CD4-positive, alpha-beta T cell treated with Interleukin-6 for 4 hours (primary cell): ENCODE results near the gene CHD2.
A peak's percentile ranks its signal among the peaks of the same experiment; 100 is the strongest.
"Not testable (repeated sequence)": the region's sequence is repeated elsewhere in the genome, so short reads cannot be mapped to it uniquely, and the experiment has no call there.

Source experiments
- DNase-seq: peaks from one replicate; pipeline ENCODE4 v3.0.0-alpha.2; 2020; ENCODE audit warnings: mixed read lengths

The CHD2 gene

DNA sequence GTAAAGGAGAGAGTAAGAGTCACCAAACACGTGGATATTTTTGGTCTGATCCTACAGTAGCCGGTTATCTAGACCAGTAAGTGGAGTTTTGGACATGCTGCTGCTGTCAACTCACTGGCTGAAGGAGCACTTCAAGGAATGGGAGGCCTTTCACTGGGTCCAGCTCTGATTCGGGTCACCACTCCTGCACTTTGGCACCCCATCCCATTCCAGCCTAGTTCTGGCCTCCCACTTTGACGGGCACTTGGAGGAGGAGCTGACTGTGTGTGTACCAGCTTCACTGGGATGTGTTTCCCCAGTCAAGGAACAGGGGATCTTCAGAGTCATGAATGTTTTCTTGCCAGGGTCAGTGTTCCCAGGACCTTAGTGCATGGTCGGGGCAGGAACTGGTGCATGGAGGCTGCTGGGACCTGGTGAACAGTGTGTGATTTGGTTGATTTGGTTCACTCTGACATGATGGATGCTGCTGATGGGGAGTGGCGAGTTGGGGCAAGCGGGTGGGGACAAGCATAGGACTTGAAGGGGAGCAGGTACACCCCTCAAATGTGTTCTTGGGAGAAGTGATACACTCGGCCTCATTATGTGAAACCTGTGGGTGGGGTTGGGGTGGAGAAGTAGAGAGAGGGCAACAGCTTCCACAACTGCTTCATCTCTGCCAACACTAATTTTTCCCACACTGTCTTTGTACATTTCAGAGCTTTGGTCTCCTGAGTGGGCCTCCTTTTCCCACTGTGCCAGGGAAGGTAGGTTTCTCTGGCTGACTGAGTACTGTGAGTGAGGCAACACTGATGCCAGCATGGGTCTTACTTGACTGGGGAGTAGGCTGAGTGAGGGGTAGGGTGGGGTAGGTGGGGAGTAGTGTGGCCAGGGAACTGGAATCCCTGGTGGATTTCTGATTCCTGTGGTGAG is 124.8 kb downstream of the CHD2 start:
- DNase-seq = no peak

DNA sequence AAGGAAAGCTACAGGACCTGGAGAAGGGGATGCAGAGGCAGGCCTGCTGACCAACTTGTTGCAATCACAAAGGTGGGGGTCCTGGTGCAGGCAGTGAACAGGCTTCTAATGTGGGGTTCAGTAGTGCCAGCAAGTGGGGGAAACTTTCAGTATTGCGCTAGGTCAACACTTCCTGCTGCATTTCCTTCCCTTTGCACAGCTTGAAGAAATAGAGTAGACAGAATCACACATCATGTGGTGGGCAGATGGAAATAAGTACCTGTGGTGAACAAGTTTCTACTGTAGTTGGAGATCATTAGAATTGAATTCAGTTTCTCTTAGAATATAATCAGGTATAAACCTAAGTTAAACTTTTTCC is 125.5 kb downstream of the CHD2 start:
- no peak for DNase-seq

DNA sequence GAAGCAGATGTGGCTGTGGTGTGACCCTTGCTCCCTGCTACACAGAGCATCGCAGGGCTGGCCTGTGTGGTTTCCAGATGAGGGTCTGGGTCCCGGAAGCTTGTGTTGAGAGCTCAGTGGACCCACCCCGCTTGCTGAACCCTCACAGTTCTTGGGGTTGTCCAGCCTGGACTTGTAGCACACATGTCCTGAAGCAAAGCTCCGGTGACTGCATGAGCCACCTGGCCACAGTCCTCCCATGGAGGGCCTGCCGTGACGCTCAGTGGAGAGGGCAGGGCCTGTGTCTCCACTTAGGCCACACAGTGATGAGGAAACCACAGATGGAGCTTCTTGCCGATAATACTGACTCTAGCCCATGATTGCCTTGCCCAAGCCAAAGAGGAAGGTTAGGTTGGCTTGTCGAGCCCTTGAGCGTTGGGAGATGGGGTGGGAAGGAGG is 126.3 kb downstream of the CHD2 start:
- no peak for DNase-seq

DNA sequence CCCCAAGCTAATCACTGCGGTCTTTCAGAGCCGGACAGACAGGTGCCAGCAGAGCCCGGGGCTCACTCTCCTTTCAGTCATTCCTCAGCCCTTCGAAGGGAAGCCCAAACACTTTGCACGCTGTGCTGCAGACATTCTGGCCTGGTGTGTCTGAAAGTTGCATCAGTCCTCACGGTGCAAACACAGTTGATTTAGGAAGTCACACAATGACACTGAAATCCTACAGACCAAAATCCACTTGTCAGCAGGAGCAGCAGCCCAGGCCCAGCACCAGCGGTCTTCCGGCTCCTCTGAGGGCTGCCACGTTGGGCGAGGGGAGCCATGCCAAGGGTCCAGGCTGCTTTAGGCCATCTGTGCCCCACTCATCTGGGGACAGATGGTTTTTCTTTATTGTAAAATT is 127.3 kb downstream of the CHD2 start:
- DNase-seq = no peak

DNA sequence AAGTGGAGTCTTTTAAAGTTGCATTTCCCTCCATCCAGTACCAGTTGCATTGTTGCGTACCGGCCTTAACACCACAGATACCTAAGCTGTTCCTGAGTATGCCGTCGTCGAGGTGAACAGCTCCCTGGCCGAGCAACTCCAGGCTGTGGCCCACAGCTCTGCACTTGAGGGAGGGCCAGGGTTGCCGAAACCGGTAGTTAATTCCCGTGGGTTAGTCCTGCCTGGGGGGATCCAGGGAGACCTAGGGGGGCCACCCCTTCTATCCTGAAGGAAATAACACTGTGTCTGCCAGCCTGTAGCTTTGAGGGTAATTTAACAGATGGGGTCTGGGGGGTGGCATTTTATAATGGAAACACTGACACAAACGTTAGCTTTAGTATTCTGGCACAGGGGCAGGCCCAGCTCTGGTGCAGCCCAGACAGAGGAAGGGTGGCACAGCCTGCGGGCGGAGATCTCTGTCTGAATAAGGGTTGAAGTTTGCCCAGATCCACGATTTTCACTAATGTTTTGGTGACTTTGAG is 128.0 kb downstream of the CHD2 start:
- DNase-seq = no peak

DNA sequence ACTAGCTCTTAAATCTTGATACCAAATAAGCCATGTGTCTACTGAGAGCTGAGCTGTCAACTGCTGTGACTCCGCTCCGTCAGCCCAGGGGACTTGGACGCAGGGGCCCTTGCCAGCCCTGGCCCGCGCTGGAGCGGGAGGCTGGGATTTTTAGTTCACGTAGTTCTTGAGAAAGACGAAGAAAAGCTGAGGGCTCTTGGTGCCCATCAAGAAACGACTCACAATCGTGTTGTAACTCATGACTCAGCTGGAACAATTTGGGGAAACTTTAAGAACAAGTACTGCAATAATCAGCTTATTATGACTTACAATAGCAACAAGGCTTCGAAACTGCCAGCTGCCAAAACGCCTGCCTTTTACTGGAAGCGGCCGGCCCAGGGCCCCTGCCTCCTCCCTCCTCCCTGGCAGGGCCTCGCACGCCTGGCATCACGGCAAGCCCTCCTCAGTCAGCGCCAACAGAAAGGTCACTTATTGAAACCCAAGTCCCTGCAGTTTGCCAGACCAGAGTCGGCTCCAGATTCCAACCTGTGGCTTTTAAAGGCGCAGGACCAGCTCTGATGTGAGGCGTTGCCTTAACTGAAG is 128.6 kb downstream of the CHD2 start:
- no peak for DNase-seq

DNA sequence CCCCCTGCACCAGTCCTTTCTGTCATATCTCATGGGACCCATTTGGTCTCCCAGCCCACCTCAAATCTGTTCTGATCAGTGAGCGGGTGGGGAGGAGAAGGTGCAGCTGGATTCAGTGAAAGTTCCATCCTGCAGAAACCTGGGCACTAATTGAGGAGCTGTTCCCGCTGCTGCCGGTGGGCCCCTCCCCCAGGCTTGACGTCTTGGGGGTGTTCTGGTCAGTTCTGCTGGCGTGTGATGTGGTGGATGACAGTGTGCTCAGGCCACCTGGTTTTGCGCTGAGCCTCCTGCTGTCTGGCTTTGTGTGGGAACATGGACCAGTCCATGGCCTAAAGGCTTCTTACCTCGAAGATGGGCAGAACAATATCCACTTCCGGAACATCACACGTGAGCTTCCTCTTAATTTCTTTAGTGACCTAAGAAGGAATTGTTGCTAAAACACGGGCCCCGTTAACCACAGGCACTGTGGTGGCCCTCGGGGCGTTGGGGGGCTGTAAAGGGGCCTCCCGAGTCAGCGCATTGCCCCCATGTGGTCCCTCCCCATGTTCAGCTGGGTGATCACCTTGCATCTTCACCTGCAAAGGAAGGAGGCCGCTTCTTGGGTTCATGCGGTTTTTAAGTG is 129.2 kb downstream of the CHD2 start:
- no peak for DNase-seq

DNA sequence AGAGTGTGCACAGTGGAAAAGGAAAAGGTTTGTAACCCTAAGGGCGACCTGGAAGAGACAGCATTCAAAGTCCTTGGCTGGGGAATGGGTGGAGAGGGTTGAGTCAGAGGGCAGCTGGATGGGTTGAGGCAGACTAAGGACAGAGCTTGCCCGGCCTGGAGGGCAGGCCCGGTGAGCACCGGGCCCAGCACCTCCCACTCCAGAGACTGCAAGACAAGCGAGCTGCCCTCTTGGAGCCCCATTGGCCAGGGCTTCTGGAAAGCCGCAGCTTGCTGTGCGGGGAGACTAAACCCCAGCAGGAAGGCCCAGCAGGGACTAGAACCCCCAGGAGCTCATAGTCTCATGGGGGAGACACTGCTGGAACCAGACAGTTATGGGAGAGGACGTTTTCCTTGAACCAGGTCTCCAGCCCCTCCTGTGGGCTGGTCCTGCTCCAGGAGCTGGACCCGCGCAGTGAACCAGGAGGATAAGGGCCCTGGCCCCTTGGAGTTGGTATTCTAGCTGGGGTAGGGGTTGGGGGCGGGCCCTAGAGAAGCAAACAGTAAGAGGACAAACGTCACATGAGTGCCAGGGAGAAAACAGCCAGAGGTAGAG is 129.8 kb downstream of the CHD2 start:
- no peak for DNase-seq

DNA sequence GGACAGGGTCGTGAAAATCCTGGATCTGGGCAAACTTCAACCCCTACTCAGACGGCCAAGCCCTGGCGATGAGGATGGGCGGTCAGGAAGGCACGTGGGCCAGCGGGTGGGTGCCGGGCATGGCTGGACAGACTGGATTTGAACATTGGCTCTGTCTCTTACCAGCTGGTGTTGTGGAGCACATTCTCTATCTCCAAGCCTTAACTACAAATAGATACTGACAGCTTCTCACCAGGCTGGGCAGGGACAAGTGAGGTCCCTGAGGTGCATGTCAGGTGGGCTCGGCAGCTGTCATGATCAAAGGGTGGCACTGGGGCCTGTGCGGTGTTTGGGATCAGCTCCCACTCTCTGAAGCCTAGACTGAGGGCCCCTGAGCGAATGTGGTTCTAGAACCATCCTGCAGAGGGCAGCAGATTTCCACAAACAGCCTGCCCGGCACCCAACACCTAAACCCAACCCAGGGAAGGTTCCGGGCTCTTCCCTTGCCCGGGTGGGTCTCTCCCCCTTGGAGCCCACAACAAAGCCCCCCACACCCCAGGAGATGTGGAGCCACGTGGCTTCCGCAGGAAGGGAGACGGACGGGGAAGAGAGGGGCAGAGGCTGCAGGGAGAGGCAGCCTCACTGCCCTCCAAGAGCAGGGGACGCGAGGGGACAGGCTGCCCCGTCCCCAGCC is 130.4 kb downstream of the CHD2 start:
- peak; percentile 66 for DNase-seq

DNA sequence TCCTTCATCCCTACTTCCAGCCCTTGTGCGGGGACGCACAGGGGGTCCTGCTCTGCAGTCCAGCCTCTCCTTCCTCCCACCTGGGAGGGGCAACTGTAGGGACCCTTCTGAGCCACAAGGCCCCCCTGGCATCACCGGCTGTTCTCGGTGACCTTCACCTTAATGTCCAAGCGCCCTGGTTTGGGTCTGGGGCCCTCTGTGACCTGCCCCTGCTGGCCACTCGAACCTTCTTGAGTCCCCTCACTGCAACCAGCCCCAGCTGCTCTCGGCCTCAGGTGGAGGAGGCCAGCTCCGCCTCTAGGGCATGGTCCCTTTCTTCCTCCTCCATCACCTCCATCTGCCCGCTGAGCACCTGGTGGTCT is 131.0 kb downstream of the CHD2 start:
- no peak for DNase-seq

DNA sequence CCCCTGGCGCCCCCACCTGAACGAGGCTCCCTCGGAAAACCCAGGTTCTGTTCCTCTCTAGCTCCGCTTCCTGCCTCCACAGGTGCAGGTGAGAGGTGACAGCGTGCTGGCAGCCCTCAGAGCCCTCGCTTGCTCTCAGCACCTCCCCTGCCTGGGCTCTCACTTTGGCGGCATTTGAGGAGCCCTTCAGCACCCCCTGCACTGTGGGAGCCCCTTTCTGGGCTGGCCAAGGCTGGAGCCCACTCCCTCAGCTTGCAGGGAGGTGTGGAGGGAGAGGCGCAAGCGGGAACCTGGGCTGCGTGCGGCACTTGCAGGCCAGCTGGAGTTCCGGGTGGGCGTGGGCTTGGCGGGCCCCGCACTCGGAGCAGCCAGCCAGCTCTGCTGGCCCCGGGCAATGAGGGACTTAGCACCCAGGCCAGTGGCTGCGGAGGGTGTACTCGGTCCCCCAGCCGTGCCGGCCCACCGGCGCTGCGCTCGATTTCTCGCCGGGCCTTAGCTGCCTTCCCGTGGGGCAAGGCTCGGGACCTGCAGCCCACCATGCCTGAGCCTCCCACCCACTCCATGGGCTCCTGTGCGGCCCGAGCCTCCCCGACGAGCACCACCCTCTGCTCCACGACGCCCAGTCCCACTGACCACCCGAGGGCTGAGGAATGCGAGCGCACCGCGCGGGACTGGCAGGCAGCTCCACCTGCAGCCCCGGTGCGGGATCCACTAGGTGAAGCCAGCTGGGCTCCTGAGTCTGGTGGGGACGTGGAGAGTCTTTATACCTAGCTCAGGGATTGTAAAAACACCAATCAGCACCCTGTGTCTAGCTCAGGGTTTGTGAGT is 131.6 kb downstream of the CHD2 start:
- not testable (repeated sequence) for DNase-seq

DNA sequence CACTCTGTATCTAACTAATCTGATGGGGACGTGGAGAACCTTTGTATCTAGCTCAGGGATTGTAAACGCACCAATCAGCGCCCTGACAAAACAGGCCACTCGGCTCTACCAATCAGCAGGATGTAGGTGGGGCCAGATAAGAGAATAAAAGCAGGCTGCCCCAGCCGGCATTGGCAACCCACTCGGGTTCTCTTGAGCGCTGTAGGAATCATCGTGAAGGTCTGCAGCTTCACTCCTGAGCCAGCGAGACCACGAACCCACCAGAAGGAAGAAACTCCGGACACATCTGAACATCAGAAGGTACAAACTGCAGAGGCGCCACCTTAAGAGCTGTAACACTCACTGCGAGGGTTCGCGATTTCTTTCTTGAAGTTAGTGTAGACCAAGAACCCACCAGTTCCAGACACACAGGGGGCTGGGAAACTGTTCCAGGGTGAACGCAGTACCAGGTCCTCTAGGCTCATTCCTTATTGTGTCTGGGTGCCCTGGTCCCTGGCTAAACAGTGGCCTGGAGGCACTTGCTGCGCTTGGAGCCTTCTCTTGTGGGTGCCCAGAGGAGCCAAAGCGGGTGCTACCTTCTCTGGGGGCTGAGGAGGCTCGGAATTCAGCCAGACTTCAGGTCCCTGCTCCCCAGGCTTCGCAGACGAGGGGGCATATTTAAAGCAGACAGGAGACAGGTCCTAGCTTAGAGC is 132.5 kb downstream of the CHD2 start:
- not testable (repeated sequence) for DNase-seq

DNA sequence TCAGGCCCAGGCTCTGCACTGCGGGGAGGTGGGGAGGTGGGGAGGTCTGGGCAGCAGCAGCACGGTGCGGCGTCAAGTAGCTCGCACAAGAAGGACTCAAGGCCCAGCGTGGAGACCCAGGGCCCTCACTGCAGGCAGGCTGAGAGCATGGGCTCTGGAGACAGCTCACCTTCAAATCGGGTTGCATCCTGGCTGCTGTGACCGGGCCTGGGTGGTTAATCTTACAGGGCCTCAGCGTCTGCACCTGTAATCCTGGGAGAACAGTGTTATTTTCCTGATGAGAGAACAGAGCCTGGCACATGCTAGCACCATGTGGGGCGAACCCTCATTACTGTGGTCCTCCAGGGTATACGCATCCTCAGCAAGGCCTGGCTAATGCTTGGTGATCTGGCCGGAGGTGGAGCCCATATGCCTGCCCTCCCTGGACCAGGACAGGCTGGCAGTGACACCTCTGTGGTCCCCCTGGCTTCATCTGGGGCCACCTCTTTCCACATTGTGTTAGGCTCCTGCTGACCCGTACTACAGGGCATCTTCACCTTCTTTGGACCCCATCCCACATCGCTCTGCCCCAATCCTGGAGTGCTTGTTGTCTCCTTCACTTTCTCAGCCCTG is 133.4 kb downstream of the CHD2 start:
- DNase-seq = no peak

DNA sequence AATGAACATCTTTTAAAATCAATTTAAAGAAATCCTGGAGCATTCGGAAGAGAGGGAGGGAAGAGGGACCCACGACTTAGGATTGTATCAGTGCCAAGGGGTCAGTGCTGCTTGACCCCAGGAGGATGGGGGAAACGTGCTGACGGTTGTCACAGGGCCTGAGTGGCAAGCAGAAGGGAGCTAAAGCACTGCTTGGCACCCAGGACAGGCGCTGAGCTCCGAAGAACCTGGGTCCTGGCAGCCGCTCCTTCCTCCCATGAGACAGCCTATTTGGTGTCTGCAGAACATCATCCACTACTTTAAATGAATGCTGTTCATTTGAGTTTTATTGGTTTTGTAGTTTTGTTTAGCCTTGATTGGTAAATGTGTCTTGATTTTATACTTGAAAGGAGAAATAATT is 134.4 kb downstream of the CHD2 start:
- DNase-seq = no peak

DNA sequence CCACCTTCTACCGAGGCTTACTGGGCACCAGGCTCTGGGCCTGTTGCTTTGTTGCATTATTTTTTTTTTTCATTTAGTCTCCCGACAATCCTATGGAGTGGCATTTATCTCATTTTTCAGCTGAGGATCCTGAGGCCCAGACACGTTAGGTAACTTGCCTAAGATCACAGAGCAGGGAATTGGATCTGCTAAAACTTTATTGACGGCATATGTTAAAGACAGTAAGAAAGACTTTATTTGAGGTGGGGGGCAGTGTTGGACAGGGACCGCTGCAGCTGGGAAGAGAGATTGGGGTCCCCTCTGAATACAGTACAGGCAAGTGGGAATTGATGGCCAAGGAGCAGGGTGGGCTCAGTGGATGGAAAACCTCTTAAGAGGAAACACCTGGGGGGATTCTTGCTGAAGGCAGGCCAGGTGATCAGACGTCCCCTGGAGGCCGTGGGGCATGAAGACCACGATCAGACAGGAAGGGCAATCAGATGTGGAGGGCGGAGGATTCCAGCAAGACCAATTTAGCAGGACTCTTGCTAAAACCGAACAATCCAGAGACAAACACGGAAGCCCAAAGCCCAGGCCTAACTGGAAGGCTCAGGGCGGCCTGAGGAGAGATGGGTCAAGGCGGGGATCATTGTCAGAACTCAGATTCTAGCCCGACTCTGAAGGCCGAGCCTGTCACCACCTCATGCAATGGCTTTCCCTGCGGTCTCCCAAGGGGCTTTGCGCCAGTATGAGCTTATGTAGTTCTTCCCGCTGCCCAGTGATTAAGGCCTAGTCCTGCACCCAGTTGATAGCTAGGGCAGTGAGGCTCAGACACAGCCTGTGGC is 135.2 kb downstream of the CHD2 start:
- DNase-seq = no peak

DNA sequence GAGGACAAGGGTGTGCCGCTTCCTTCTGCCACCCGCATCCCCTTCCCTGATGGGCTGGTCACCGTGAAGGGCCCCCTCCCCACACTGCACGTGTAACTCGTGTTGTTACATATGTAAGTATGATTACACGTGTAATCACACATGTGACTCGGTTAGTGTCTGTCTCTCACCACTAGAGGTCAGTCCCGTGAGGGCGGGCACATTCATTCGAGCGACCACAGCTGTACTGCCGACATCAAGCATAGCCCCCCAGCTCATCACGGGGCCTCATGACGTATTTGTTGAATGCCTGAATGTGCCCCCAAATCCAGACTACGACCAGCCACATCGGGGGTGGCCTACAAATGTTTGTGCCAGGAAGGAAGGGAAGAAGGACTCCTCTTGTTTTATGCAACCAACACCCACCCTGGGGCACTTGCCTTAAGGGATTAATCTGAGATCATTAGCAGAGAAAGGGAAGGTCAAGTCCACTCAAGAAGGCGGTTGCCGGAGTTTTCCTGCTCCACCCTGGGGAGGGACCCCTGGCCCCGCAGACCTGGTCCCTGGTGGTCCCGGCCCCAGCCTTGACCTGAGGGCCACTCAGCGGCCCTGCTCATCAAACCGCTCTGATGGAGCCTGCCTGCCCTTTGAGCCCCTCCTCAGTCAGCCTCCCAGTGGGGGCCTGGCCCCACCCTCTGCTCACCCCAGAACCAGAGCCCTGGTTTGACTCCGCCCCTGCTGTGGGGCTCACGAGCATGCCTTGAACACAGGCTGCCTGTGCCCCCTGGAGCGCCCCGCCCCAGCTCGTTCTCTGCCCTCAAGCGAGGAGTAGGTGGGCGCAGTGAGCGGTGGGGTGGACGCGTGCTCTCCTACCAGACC is 136.1 kb downstream of the CHD2 start:
- DNase-seq = peak; percentile 50

DNA sequence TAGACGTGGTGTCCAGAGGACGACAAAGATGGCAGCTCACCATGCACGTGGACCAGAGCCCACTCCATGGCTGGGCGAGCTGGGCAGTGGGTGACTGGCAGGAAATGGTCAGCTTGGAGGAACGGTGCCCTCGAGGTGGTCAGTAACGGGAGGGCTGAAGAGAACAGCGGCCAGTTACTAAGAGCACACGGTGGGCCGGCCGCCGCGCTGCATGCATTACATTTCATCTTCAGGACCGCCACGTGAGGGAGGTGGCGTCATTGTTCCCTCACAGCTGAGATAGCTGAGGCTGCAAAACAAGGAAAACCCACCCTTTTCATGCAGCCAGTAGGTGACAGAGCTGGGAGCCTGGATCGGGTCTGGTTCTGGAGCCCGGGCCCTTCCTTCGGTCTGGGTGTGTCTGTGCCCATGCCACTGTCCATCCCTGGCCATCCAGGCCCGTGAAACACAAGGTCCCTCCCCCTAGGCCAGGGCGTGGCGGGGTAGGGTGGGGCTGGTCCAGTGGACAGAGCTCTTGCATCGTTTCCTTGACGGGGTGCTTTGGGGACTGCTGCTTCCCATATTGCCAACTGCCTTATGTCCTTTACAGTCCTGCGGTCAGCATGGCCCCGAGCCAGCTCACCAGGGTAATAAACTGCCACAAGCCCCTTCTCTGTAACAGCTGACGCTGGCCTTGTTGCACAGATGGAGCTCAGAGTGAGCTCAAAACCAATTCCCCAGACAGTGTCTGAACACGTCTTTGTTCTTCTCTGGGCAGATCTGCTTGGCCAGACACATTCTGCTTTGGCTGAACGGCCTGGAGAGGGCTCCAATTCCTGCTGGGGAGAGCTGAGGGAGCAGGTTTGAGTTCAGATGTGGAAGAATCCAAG is 137.1 kb downstream of the CHD2 start:
- no peak for DNase-seq
